Measurements from ENCODE around the gene TPMT.

The TPMT gene

DNA sequence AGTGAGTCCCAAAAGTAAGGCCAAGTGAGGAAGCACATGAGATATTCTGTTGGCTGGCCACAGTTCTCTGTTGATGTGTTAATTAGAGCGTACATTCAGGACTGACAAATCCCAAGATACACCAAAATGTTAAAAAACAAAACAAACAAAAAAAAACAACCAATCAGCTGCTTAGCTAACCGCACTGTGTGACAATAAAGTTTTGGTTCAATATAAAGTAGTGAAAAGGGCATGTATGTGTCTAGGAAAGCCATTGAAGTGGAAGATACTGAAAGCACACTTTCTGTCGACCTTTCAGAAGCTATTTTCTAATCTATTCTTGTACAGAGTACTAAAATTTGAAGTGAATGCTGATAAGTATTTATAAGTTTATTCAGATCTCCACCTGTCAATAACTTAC is 58.5 kb downstream of the TPMT start:
- POLR2A ChIA-PET, result no interaction called here
- TF ChIP-seq, protein P1, sequence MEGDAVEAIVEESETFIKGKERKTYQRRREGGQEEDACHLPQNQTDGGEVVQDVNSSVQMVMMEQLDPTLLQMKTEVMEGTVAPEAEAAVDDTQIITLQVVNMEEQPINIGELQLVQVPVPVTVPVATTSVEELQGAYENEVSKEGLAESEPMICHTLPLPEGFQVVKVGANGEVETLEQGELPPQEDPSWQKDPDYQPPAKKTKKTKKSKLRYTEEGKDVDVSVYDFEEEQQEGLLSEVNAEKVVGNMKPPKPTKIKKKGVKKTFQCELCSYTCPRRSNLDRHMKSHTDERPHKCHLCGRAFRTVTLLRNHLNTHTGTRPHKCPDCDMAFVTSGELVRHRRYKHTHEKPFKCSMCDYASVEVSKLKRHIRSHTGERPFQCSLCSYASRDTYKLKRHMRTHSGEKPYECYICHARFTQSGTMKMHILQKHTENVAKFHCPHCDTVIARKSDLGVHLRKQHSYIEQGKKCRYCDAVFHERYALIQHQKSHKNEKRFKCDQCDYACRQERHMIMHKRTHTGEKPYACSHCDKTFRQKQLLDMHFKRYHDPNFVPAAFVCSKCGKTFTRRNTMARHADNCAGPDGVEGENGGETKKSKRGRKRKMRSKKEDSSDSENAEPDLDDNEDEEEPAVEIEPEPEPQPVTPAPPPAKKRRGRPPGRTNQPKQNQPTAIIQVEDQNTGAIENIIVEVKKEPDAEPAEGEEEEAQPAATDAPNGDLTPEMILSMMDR (IDR thresholded peaks at IDR 0.05; ENCODE audit: control extremely low read depth, extremely low read depth, low read depth, missing control alignments), result no peak
- DNase-seq (ENCODE audit: extremely low spot score), result no peak
- CTCF ChIA-PET, result no interaction called here

- ChIA-PET CTCF (interaction anchor here (1.7 kb wide), 1 partner anchor 13 kb away, joined by 5 read pairs; no protein-coding TSS in a partner anchor), POLR2A (no interaction called here)
- no peak for DNase-seq (ENCODE audit: extremely low spot score)
- TF ChIP-seq, protein P1 (IDR thresholded peaks at IDR 0.05; ENCODE audit: control extremely low read depth, extremely low read depth, low read depth, missing control alignments), result no peak
These were observed 63.5 kb downstream of the TPMT start for GRCh38 chr6:18091382-18091781.

GRCh38 chr6:18090349-18090786 is 64.5 kb downstream of the TPMT start:
- no peak for DNase-seq (ENCODE audit: extremely low spot score)
- TF ChIP-seq, protein P1 (IDR thresholded peaks at IDR 0.05; ENCODE audit: control extremely low read depth, extremely low read depth, low read depth, missing control alignments), result no peak
- POLR2A ChIA-PET, result no interaction called here
- CTCF ChIA-PET, result interaction anchor here (1.7 kb wide), 1 partner anchor 14 kb away, joined by 5 read pairs; no protein-coding TSS in a partner anchor

DNA sequence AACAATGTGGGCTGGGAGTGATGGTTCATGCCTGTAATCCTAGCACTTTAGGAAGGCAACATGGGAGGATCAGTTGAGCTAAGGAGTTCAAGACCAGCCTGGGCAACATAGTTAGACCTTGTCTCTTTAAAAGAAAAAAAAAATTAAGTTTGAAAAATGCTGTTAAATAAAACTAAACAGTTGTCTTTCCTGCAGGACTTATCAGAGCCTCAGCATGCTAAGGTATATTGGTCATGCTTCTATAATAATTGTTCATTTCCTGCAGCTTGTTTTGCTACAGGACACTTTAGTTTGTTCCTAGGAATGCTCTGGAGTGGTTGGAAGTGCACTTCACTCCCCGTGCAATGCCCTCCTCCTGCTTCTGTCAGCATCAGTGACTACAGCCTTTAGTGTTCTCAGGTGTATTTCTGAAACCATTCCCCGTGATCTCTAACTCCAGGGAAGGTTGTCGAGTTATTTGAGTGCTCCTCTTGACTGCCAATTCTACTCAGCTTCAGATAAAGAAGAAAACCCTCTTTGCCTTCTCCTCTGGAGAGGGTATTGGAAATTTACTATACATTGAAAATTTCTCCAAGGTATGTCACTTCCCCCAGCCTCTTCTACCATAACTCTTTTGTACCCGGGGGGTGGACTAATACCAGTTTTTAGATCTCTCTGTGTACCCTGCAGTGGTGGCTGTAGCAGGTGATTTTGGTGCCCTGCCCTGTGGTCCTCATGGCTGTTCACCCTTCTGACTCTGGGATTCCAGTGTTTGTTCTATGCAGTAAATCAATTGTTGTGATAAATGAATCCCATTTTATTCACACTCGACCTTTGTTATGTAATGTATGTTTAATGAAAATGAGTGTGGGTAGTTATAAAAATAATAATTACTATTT is 66.2 kb downstream of the TPMT start:
- ChIA-PET POLR2A (no interaction called here), CTCF (interaction anchor here (0.8 to 1.7 kb wide), 2 partner anchors 10 to 13 kb away, joined by 3 to 4 read pairs; no protein-coding TSS in a partner anchor)
- TF ChIP-seq, protein P1 (IDR thresholded peaks at IDR 0.05; ENCODE audit: control extremely low read depth, extremely low read depth, low read depth, missing control alignments), result no peak
- DNase-seq (ENCODE audit: extremely low spot score), result no peak

GRCh38 chr6:18087396-18088165 is 67.3 kb downstream of the TPMT start:
- POLR2A ChIA-PET, result no interaction called here

More at GRCh38 chr6:18087396-18088165, 67.3 kb downstream of the TPMT start:
- TF ChIP-seq, protein P1 (IDR thresholded peaks at IDR 0.05; ENCODE audit: control extremely low read depth, extremely low read depth, low read depth, missing control alignments), result no peak
- CTCF ChIA-PET, result interaction anchor here (1.7 to 1.8 kb wide), 2 partner anchors 14 to 34 kb away, joined by 4 read pairs; partner anchors contain the start of gene NHLRC1
- DNase-seq (ENCODE audit: extremely low spot score), result no peak
